Astrocyte (in vitro differentiated cells and primary cell): ENCODE measurements around the gene FGFR3. TPM values are rescaled to one million over a fixed set of nuclear protein-coding genes. Genes with fewer than 3 reads are reported as not detected.

Experiments used
- DNase-seq: peaks from one replicate; pipeline ENCODE4 v3.0.0-alpha.2; 2010; ENCODE audit warnings: low read depth
- FAIRE-seq: peaks from 2 replicates; lab custom pipeline; 2011; peaks lifted over from hg19 to GRCh38; lab: Jason Lieb, UNC
- H2AFZ ChIP-seq: 2 replicates; pipeline ENCODE4 v1.6.0; 2012; ENCODE audit warnings: low read depth, low read length, inconsistent platforms
- H3K27ac ChIP-seq: 2 replicates; pipeline ENCODE4 v1.5.1; 2011; ENCODE audit warnings: low read depth, low read length, inconsistent platforms
- H3K27me3 ChIP-seq: 2 replicates; pipeline ENCODE4 v1.6.0; 2011; ENCODE audit warnings: low read length, inconsistent platforms; ENCODE audit not compliant: insufficient read depth
- H3K36me3 ChIP-seq: 2 replicates; pipeline ENCODE4 v1.5.1; 2011; ENCODE audit warnings: low read length, inconsistent platforms; ENCODE audit not compliant: insufficient read depth
- H3K4me1 ChIP-seq: 2 replicates; pipeline ENCODE4 v1.5.1; 2011; ENCODE audit warnings: low read length, inconsistent platforms; ENCODE audit not compliant: insufficient read depth
- H3K4me2 ChIP-seq: 2 replicates; pipeline ENCODE4 v1.6.0; 2012; ENCODE audit warnings: low read length, inconsistent platforms
- H3K4me3 ChIP-seq: 2 replicates; pipeline ENCODE4 v1.5.1; 2011; ENCODE audit warnings: low read depth, mild to moderate bottlenecking, low read length, inconsistent platforms; ENCODE audit not compliant: insufficient read depth
- H3K79me2 ChIP-seq: 2 replicates; pipeline ENCODE4 v1.6.0; 2012; ENCODE audit warnings: mild to moderate bottlenecking, low read length, inconsistent platforms; ENCODE audit not compliant: insufficient read depth
- H3K9ac ChIP-seq: 2 replicates; pipeline ENCODE4 v1.6.0; 2012; ENCODE audit warnings: mild to moderate bottlenecking, low read length, inconsistent platforms
- H3K9me3 ChIP-seq: 2 replicates; pipeline ENCODE4 v1.5.1; 2012; ENCODE audit warnings: low read depth, mild to moderate bottlenecking, low read length, inconsistent platforms; ENCODE audit not compliant: insufficient read depth
- H4K20me1 ChIP-seq: 2 replicates; pipeline ENCODE4 v1.6.0; 2012; ENCODE audit warnings: low read length, inconsistent platforms; ENCODE audit not compliant: insufficient read depth
- H3K27ac Mint-ChIP-seq: one replicate; pipeline ENCODE4 v1.8.0; 2021; ENCODE audit warnings: mild to moderate bottlenecking, mixed read lengths; ENCODE audit not compliant: unreplicated experiment
- H3K27me3 Mint-ChIP-seq: one replicate; pipeline ENCODE4 v1.8.0; 2021; ENCODE audit warnings: low read depth, mixed read lengths; ENCODE audit not compliant: unreplicated experiment
- H3K36me3 Mint-ChIP-seq: one replicate; pipeline ENCODE4 v1.8.0; 2021; ENCODE audit warnings: low read depth, mixed read lengths; ENCODE audit not compliant: unreplicated experiment
- H3K4me1 Mint-ChIP-seq: one replicate; pipeline ENCODE4 v1.8.0; 2021; ENCODE audit warnings: low read depth, mixed read lengths; ENCODE audit not compliant: unreplicated experiment
- H3K4me3 Mint-ChIP-seq: one replicate; pipeline ENCODE4 v1.8.0; 2021; ENCODE audit warnings: mild to moderate bottlenecking, moderate library complexity, mixed read lengths; ENCODE audit not compliant: unreplicated experiment
- H3K9me3 Mint-ChIP-seq: one replicate; pipeline ENCODE4 v1.8.0; 2021; ENCODE audit warnings: mild to moderate bottlenecking, mixed read lengths; ENCODE audit not compliant: unreplicated experiment
- EZH2 ChIP-seq: IDR thresholded peaks from 2 replicates; pipeline ENCODE4 v1.6.1; 2012; ENCODE audit warnings: mild to moderate bottlenecking, low read length, inconsistent platforms; ENCODE audit not compliant: insufficient read depth
- total RNA-seq: library from RNA; stranded (reverse); gene quantifications from 2 replicates; pipeline ENCODE4 v1.2.1, GENCODE V29; 2021
- TF ChIP-seq, protein P1 (sequence below): IDR thresholded peaks from 2 replicates; pipeline ENCODE4 v1.5.1; 2011; ENCODE audit warnings: low read depth, mild to moderate bottlenecking, inconsistent platforms, low read length, moderate library complexity; ENCODE audit not compliant: insufficient read depth

FGFR3 gene
- total RNA-seq, 1 donor from 2014 or later: 3.9 TPM

DNA sequence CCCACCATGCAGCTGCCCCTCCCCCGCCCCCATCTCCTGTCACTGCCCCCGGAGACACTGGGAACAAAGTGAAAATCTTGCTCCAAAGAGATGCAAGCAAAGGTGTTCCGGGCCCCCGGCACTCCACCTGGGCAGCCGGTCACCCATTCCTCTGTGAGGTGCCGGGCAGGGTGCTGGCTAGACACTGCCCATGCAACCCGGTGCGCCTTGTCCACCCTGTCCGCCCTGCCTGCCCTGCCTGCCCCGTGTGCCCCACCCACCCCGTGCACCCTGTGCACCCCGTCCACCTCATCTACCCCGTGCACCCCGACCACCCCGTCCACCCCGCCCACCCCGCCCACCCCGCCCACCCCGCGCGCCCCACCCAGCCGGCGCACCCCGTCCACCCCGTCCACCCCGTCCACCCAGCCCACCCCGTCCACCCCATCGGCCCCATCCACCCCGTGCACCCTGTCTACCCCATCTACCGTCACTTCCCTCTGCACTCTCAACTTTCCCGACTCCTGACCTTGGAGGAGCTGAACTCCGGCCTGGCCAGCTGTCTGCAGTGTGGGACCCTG, 31.9 kb upstream of the FGFR3 start:
- TF ChIP-seq, protein P1, sequence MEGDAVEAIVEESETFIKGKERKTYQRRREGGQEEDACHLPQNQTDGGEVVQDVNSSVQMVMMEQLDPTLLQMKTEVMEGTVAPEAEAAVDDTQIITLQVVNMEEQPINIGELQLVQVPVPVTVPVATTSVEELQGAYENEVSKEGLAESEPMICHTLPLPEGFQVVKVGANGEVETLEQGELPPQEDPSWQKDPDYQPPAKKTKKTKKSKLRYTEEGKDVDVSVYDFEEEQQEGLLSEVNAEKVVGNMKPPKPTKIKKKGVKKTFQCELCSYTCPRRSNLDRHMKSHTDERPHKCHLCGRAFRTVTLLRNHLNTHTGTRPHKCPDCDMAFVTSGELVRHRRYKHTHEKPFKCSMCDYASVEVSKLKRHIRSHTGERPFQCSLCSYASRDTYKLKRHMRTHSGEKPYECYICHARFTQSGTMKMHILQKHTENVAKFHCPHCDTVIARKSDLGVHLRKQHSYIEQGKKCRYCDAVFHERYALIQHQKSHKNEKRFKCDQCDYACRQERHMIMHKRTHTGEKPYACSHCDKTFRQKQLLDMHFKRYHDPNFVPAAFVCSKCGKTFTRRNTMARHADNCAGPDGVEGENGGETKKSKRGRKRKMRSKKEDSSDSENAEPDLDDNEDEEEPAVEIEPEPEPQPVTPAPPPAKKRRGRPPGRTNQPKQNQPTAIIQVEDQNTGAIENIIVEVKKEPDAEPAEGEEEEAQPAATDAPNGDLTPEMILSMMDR: no peak
- no peak for TF ChIP-seq EZH2
- no peak for FAIRE-seq
- H3K4me1 Mint-ChIP-seq: no peaks in the 10 kb centered on the region
- peaks cover 9% of the 10 kb centered on the region for H3K27me3 Mint-ChIP-seq
- Histone ChIP-seq H3K9me3 (no peaks in the 10 kb centered on the region), H3K4me2 (no peak overlapping the region), H3K79me2 (no peaks in the 10 kb centered on the region), H3K9ac (no peak overlapping the region), H3K27ac (no peak overlapping the region), H3K27me3 (no peaks in the 10 kb centered on the region), H3K4me1 (no peaks in the 10 kb centered on the region), H2AFZ (no peak overlapping the region), H4K20me1 (no peaks in the 10 kb centered on the region), H3K4me3 (no peak overlapping the region), H3K36me3 (no peaks in the 10 kb centered on the region)
- H3K27ac Mint-ChIP-seq: no peak overlapping the region
- DNase-seq: no peak
- no peaks in the 10 kb centered on the region for H3K9me3 Mint-ChIP-seq
- H3K4me3 Mint-ChIP-seq: no peak overlapping the region
- no peaks in the 10 kb centered on the region for H3K36me3 Mint-ChIP-seq

DNA sequence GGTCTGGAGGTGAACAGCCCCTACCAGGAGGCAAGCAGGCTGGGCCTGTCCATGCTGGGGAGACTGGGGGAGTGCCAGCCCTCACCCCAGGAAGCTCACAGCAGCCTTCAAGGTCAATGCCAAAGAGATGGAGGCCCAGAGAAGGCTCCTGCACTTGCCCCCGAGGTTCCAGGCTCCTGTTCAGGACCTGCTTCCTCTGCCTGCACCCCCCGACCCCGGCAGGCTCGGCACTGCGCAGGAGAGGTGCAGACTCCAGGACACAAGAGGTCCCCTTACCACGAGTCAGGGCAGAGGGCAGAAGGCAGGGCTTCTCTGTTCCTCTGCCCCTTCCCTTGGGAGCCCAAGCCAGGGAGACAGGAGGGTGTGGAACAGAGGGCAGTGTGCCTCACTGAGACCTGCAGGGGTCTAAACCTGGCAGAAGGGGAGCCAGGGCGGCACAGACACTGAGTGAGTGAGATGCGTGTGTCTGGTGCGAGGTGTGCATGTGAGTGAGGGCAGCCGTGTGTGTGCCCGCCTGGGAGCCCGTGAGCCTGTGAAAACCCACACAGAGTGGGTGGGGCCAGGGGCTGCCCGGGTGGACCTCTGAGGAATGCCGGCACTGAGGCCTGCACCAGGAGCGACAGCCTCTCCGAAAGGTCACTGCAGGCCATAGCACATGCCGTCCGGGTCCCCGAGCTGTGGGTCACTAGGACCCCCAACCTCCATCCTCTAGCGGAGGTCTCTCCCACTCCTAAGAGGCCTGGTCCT, 30.7 kb upstream of the FGFR3 start:
- peaks cover 9% of the 10 kb centered on the region for H3K27me3 Mint-ChIP-seq
- no peaks in the 10 kb centered on the region for H3K36me3 Mint-ChIP-seq
- no peak overlapping the region for H3K27ac Mint-ChIP-seq
- Histone ChIP-seq H3K9ac (no peak overlapping the region), H3K4me3 (no peak overlapping the region), H3K27me3 (no peaks in the 10 kb centered on the region), H3K79me2 (no peaks in the 10 kb centered on the region), H3K9me3 (no peaks in the 10 kb centered on the region), H2AFZ (no peak overlapping the region), H3K27ac (no peak overlapping the region), H4K20me1 (no peaks in the 10 kb centered on the region), H3K4me2 (no peak overlapping the region), H3K36me3 (no peaks in the 10 kb centered on the region), H3K4me1 (no peaks in the 10 kb centered on the region)
- H3K9me3 Mint-ChIP-seq: no peaks in the 10 kb centered on the region
- H3K4me1 Mint-ChIP-seq: no peaks in the 10 kb centered on the region
- no peak overlapping the region for H3K4me3 Mint-ChIP-seq
- TF ChIP-seq EZH2: no peak
- TF ChIP-seq, protein P1: no peak
- DNase-seq (no peak), FAIRE-seq (no peak)

DNA sequence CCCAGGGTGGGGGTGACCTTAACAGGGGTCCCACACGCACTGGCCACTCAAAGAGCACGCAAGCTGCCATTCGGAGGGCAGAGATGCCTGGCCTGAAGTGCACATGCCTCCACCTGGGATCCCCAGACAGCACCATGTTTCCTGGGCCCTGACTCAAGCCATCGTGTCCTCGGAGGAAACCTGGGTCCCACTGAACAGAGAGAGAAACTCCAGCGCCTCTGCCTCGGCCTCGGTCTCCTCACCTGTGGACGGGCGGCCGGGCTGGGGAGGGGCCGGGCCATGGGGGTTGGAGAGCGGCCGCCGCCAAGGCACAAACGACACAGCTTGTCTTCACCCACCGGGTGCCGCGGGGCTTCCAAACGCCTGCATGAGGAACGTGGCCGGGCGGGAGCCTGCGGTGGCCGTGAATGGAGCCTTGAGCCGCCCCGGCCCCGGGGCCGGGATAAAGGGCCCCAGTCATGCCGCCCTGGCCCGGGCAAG, 30.0 kb upstream of the FGFR3 start:
- H3K27ac ChIP-seq: no peak overlapping the region
- no peak overlapping the region for H3K4me3 ChIP-seq
- peaks cover 6% of the 10 kb centered on the region for H3K27me3 Mint-ChIP-seq
- no peaks in the 10 kb centered on the region for H3K79me2 ChIP-seq
- H3K4me1 Mint-ChIP-seq: no peaks in the 10 kb centered on the region
- DNase-seq: no peak
- no peak for FAIRE-seq
- no peak overlapping the region for H3K9ac ChIP-seq
- no peak for TF ChIP-seq EZH2
- TF ChIP-seq, protein P1: no peak
- H3K36me3 Mint-ChIP-seq: no peaks in the 10 kb centered on the region
- H2AFZ ChIP-seq: no peak overlapping the region
- no peaks in the 10 kb centered on the region for H3K4me1 ChIP-seq
- H3K9me3 Mint-ChIP-seq: no peaks in the 10 kb centered on the region
- no peak overlapping the region for H3K27ac Mint-ChIP-seq
- no peaks in the 10 kb centered on the region for H3K27me3 ChIP-seq
- no peak overlapping the region for H3K4me3 Mint-ChIP-seq
- no peaks in the 10 kb centered on the region for H4K20me1 ChIP-seq
- H3K4me2 ChIP-seq: peak overlapping the region; percentile 64
- no peaks in the 10 kb centered on the region for H3K36me3 ChIP-seq
- no peaks in the 10 kb centered on the region for H3K9me3 ChIP-seq
